HG03139 (cell line): ENCODE measurements around the gene ABCC10.
"Not testable (repeated sequence)": the region's sequence is repeated elsewhere in the genome, so short reads cannot be mapped to it uniquely, and the experiment has no call there.

Source experiments
- ATAC-seq: cut with Tn5 transposase; IDR thresholded peaks from one replicate; pipeline ENCODE4 v1.9.1; 2021; ENCODE audit not compliant: unreplicated experiment

Gene ABCC10

DNA sequence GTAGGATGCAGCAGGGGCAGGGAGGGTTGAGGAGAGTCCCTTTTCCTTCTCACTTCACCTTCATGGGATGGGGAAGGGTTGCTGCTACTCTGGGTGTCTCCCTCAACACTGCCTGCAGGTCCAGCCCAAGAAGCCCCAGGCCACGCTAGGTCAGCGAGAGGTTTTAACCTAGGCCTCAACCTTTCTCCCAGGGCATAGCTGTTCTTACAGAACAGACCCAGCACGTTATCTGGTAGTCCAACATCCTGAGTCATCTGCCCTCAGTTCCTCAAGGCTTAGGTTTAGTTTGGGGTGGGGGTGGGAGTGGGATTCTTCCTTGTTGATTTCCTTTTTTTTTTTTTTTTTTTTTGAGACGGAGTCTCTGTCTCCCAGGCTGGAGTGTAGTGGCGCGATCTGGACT, 67.0 kb downstream of the ABCC10 start:
- no peak for ATAC-seq

DNA sequence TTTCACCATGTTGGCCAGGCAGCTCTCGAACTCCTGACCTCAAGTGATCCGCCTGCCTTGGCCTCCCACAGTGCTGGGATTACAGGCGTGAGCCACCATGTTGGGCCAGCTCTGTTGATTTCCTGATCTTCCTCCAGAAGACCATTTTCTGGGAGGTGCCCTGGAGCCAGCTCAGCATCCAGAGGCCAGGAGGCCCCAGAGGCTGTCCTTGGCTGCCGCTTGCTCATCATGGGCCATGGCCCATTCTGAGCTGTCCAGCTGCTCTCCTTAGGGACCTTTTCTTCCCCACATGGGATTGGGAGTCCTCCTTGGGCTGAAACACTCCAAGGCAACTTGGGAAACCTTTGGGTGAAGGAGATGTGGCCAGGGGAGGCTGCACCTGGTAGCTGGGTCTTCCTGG, 67.4 kb downstream of the ABCC10 start:
- no peak for ATAC-seq

DNA sequence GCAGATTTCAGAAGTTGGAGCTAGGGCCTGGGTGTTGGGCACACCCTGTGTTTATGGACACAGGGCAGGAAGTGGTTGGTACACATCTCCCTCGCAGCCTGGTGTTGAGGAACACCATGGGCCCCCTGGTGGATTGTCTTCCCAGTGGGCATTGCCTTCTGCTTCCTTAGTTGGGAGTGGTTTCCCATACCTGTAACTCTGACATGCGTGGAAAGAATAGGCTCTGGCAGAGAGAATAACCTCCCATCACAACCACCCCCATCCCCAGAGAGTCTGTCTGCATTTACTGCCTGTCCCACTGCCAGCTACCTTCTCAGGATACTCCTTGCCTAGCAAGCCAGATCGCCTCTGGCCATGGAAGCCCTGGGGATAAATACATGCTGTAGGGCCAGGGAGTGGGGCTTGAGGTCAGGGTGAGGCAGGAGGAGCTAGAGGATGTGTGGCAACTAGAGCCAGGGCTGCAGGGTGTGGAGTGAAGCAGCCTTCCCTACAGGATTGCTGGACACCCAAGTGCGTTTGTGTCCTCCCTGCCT, 68.1 kb downstream of the ABCC10 start:
- ATAC-seq = no peak

DNA sequence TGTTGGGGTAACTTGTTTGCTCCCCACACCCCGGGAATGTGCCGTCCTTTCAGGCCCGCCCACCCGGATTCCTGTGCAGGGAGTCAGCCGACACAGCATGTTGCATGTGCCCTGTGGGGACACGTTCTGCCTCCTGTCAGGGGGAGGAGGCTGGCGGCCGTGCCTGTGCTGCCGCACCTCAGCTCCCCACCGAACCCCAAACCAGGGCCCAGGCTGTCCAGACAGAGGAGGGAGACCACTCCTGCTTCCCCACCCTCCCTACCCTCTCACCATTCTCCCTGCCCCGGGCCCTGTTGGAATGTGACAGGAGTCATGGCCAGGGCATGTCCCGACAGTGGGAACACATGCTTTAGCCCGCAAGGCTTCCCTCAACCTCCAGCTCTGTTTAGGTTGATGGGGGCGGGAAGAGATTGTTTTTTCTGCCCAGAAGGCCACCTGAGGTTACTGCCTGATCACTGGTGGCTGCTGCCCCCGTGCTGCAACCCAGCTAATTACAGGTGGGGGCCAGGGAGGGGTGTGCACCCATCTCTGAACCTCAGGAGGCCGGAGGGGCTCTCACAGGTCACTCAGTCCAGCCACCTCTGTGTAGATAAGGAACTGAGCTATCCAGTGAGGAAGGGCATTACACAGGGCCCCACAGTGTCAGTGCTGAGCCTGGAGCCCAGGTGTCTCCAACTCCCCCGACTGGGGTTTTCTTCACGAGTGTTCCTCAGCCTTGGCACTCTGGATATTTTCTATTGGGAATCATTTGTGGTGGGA, 69.2 kb downstream of the ABCC10 start:
- ATAC-seq = no peak

DNA sequence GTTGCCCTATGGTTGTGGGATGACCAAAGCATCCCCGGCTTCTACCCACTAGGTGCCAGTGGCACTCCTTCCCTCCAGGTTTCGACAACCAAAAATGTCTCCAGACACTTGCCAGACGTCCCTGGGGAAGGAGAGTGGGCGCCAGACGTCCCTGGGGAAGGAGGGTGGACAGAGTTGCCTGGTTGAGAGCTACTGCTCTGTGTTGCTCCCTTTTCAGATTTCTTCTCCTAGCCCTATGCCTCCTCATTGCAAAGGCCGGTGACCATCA, 69.7 kb downstream of the ABCC10 start:
- ATAC-seq = no peak

GRCh38 chr6:43497689-43498088, 70.3 kb downstream of the ABCC10 start:
- no peak for ATAC-seq

- not testable (repeated sequence) for ATAC-seq
These were observed 71.0 kb downstream of the ABCC10 start for GRCh38 chr6:43498291-43498690.

DNA sequence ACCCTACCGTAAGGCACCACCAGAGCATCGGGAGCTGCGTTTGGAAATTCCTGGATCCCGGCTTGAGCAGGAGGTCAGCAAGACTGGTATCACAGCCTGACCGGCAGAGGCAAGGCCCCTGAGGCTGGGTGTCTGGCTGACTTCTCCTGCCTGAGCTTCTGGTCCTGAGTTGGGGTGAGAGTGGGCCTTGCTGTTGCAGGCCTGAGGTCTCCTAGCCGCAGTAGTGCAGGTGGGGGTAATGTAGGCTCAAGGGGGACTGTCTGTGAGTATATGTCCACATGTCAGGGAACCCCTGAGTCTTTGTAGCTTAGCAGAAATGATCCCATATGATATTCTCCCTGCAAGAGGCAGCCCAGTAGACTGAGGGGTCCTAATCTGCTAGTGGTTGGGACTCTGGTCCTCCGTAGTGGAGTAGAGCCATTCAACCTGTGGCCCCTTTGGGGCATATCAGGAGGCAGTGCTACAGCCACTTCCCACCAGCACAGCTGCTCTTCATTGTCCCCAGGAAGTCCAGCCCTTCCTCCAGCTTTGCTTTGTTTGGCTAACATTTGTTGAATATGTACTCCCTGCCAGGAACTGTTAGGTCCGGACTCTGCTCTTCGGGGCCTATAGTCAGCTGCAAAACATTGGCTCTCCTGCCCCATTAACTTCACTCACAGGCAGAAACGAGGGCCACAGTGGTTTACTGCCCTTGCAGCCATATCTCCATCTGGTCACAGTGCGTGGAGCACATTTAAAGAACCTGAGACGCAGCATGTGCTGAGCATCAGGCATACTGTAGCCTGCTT, 71.9 kb downstream of the ABCC10 start:
- ATAC-seq = no peak
